ENCODE measurements around the gene KIAA1210.

The KIAA1210 gene

GRCh38 chrX:119089619-119090018, 38.0 kb downstream of the KIAA1210 start:
- no peaks in the 10 kb centered on the region for H3K27me3 ChIP-seq (ENCODE audit: insufficient read depth, low read depth)
- no peaks in the 10 kb centered on the region for H3K4me1 ChIP-seq (ENCODE audit: low read depth, poor library complexity, severe bottlenecking)
- H3K9ac ChIP-seq: no peak overlapping the region
- H3K4me2 ChIP-seq: no peak overlapping the region
- H3K4me3 ChIP-seq (IDR thresholded peaks at IDR 0.05; ENCODE audit: insufficient read depth, low read depth, low read length): no peak overlapping the region
- no peak overlapping the region for H3K27ac ChIP-seq
- H2AFZ ChIP-seq (ENCODE audit: low read depth): no peak overlapping the region
- no peaks in the 10 kb centered on the region for H3K36me3 ChIP-seq (ENCODE audit: insufficient read depth)
- no peak for TF ChIP-seq CTCF (conservative IDR thresholded peaks at IDR 0.05; ENCODE audit: low read depth, low read length)
- H3K79me2 ChIP-seq (ENCODE audit: insufficient read depth, low read depth): no peaks in the 10 kb centered on the region
- H4K20me1 ChIP-seq (ENCODE audit: insufficient read depth): no peaks in the 10 kb centered on the region

GRCh38 chrX:119087121-119087520, 40.5 kb downstream of the KIAA1210 start:
- Histone ChIP-seq H3K4me1 (ENCODE audit: low read depth, poor library complexity, severe bottlenecking) (no peaks in the 10 kb centered on the region), H2AFZ (ENCODE audit: low read depth) (no peak overlapping the region), H3K36me3 (ENCODE audit: insufficient read depth) (no peaks in the 10 kb centered on the region), H3K4me3 (IDR thresholded peaks at IDR 0.05; ENCODE audit: insufficient read depth, low read depth, low read length) (no peak overlapping the region), H3K79me2 (ENCODE audit: insufficient read depth, low read depth) (no peaks in the 10 kb centered on the region), H3K27me3 (ENCODE audit: insufficient read depth, low read depth) (no peaks in the 10 kb centered on the region), H3K9ac (no peak overlapping the region), H4K20me1 (ENCODE audit: insufficient read depth) (no peaks in the 10 kb centered on the region), H3K27ac (no peak overlapping the region), H3K4me2 (no peak overlapping the region)
- no peak for TF ChIP-seq CTCF (conservative IDR thresholded peaks at IDR 0.05; ENCODE audit: low read depth, low read length)

- Histone ChIP-seq H3K4me2 (no peak overlapping the region), H3K9ac (no peak overlapping the region), H3K4me1 (ENCODE audit: low read depth, poor library complexity, severe bottlenecking) (no peaks in the 10 kb centered on the region), H2AFZ (ENCODE audit: low read depth) (no peak overlapping the region), H4K20me1 (ENCODE audit: insufficient read depth) (no peaks in the 10 kb centered on the region), H3K27ac (no peak overlapping the region), H3K27me3 (ENCODE audit: insufficient read depth, low read depth) (no peaks in the 10 kb centered on the region), H3K79me2 (ENCODE audit: insufficient read depth, low read depth) (no peaks in the 10 kb centered on the region), H3K4me3 (IDR thresholded peaks at IDR 0.05; ENCODE audit: insufficient read depth, low read depth, low read length) (no peak overlapping the region), H3K36me3 (ENCODE audit: insufficient read depth) (no peaks in the 10 kb centered on the region)
- no peak for TF ChIP-seq CTCF (conservative IDR thresholded peaks at IDR 0.05; ENCODE audit: low read depth, low read length)
These were observed 42.8 kb downstream of the KIAA1210 start for GRCh38 chrX:119084766-119085165.

GRCh38 chrX:119082278-119082677, 45.3 kb downstream of the KIAA1210 start:
- Histone ChIP-seq H3K27ac (no peak overlapping the region), H2AFZ (ENCODE audit: low read depth) (no peak overlapping the region), H3K9ac (no peak overlapping the region), H3K4me2 (no peak overlapping the region), H3K36me3 (ENCODE audit: insufficient read depth) (no peaks in the 10 kb centered on the region), H3K4me3 (IDR thresholded peaks at IDR 0.05; ENCODE audit: insufficient read depth, low read depth, low read length) (no peak overlapping the region), H3K27me3 (ENCODE audit: insufficient read depth, low read depth) (no peaks in the 10 kb centered on the region), H3K4me1 (ENCODE audit: low read depth, poor library complexity, severe bottlenecking) (no peaks in the 10 kb centered on the region), H3K79me2 (ENCODE audit: insufficient read depth, low read depth) (no peaks in the 10 kb centered on the region), H4K20me1 (ENCODE audit: insufficient read depth) (no peaks in the 10 kb centered on the region)
- TF ChIP-seq CTCF (conservative IDR thresholded peaks at IDR 0.05; ENCODE audit: low read depth, low read length): no peak
